ENCODE measurements around the gene MYZAP. TPM values are rescaled to one million over a fixed set of nuclear protein-coding genes. Genes with fewer than 3 reads are reported as not detected.
A peak's percentile ranks its signal among the peaks of the same experiment; 100 is the strongest.
"Not testable (repeated sequence)": the region's sequence is repeated elsewhere in the genome, so short reads cannot be mapped to it uniquely, and the experiment has no call there.

MYZAP gene
- total RNA-seq, 1 donor: not detected

GRCh38 chr15:57609805-57610529 is 18.3 kb downstream of the MYZAP start:
- peak; percentile 53 for DNase-seq (ENCODE audit: low read depth)
- no peak for TF ChIP-seq CTCF (IDR thresholded peaks at IDR 0.05; ENCODE audit: insufficient read depth, low read length)
- no peak overlapping the region for H3K4me3 ChIP-seq (ENCODE audit: low read depth, low read length)

GRCh38 chr15:57611123-57611522 is 19.4 kb downstream of the MYZAP start:
- TF ChIP-seq CTCF (IDR thresholded peaks at IDR 0.05; ENCODE audit: insufficient read depth, low read length): no peak
- no peak for DNase-seq (ENCODE audit: low read depth)
- H3K4me3 ChIP-seq (ENCODE audit: low read depth, low read length): no peak overlapping the region

DNA sequence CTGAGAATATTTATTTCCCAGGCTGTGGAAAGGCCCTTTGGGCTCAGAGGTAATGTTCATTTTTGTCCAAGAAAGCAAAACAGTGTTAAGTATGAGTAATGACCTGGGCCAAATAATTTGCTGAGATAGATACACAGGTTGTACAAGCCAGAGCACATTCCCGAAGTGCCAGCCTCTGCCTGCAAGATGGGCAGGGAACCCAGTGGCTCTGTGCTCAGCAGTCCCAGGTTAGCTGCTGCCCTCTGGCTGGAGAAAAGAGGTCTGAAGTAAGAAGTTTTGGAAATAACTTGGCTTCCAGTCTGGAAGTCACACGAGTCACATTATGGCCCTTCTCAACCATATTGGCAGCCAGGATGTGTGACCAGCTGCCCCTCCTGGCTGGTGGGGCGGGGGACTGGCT is 20.2 kb downstream of the MYZAP start:
- H3K4me3 ChIP-seq (ENCODE audit: low read depth, low read length): no peak overlapping the region
- DNase-seq (ENCODE audit: low read depth): peak; percentile 37
- TF ChIP-seq CTCF (IDR thresholded peaks at IDR 0.05; ENCODE audit: insufficient read depth, low read length): peak; percentile 45

DNA sequence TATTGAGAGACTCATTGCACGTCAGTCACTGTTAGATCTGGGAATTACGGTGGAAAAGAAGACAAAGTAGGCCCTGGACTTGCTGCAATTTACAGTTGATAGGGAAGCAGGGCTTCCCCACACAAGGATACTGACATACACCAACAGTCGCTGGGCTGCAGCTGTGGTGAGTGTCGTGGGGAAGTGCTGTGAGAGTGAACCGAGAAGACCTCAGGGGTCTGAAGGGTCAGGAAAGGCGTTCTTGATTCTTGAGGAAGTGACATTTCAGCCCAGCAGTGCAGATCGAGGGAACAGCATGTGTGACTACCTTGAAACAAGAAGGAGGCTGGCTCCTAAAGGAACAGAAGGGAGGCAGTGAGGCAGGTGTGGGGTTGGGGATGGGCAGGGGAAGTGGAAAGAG is 22.5 kb downstream of the MYZAP start:
- TF ChIP-seq CTCF (IDR thresholded peaks at IDR 0.05; ENCODE audit: insufficient read depth, low read length): no peak

GRCh38 chr15:57615951-57616496 is 24.3 kb downstream of the MYZAP start:
- not testable (repeated sequence) for DNase-seq (ENCODE audit: low read depth); H3K4me3 ChIP-seq (ENCODE audit: low read depth, low read length)

More for the DNA sequence above, 22.5 kb downstream of the MYZAP start:
- H3K4me3 ChIP-seq (ENCODE audit: low read depth, low read length): no peak overlapping the region
- no peak for DNase-seq (ENCODE audit: low read depth)

GRCh38 chr15:57618325-57618724 is 26.6 kb downstream of the MYZAP start:
- H3K4me3 ChIP-seq (ENCODE audit: low read depth, low read length): no peak overlapping the region
- no peak for TF ChIP-seq CTCF (IDR thresholded peaks at IDR 0.05; ENCODE audit: insufficient read depth, low read length)
- no peak for DNase-seq (ENCODE audit: low read depth)

DNA sequence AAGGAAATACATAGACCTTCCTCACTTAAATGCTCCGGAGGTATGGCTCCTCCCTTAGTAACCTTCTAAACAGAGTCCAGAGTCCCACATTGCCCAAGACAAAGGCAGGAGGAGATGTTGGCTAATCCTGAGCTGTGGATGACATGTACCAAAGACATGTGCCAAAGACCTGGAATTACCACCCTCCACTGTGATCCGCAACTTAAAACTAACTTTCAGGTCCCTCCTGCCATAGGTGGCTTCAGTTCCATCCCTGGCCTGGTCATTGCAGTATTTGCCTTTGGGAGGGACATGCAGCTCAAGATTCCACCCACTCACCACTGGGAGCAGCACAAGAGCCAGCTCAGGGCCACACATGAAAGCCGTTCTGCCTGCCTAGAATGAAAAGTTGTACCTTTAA is 28.0 kb downstream of the MYZAP start:
- no peak for DNase-seq (ENCODE audit: low read depth)
- no peak overlapping the region for H3K4me3 ChIP-seq (ENCODE audit: low read depth, low read length)
- TF ChIP-seq CTCF (IDR thresholded peaks at IDR 0.05; ENCODE audit: insufficient read depth, low read length): peak; percentile 8

All from fibroblast of the aortic adventitia (primary cell).